AG09309 (cell line): ENCODE results near the gene C9orf78.

Experiments used
- DNase-seq: peaks from one replicate; pipeline ENCODE4 v3.0.0-alpha.2; 2010; ENCODE audit warnings: low read depth
- H3K4me3 ChIP-seq: 2 replicates; pipeline ENCODE4 v1.5.1; 2011; ENCODE audit warnings: mild to moderate bottlenecking, low read depth, low read length, moderate library complexity; ENCODE audit not compliant: control insufficient read depth
- CTCF ChIP-seq: IDR thresholded peaks from 2 replicates; pipeline ENCODE4 v1.5.1; 2011; ENCODE audit warnings: mild to moderate bottlenecking, low read depth, low read length, inconsistent platforms; ENCODE audit not compliant: insufficient read depth, control insufficient read depth; ENCODE audit errors: missing control alignments

Gene C9orf78

GRCh38 chr9:129867136-129868022 lies 32.3 kb upstream of the C9orf78 start:
- TF ChIP-seq CTCF = no peak
- DNase-seq = no peak
- no peak overlapping the region for H3K4me3 ChIP-seq

GRCh38 chr9:129866394-129867135 lies 31.5 kb upstream of the C9orf78 start:
- DNase-seq = no peak
- H3K4me3 ChIP-seq = no peak overlapping the region
- TF ChIP-seq CTCF = no peak

GRCh38 chr9:129865668-129866320 lies 30.7 kb upstream of the C9orf78 start:
- TF ChIP-seq CTCF = no peak
- no peak for DNase-seq
- H3K4me3 ChIP-seq = no peak overlapping the region

GRCh38 chr9:129864991-129865647 lies 30.0 kb upstream of the C9orf78 start:
- TF ChIP-seq CTCF = no peak
- DNase-seq = no peak
- no peak overlapping the region for H3K4me3 ChIP-seq

GRCh38 chr9:129863059-129863690 lies 28.1 kb upstream of the C9orf78 start:
- no peak for TF ChIP-seq CTCF
- no peak overlapping the region for H3K4me3 ChIP-seq
- DNase-seq = no peak

GRCh38 chr9:129861447-129861827 lies 26.4 kb upstream of the C9orf78 start:
- DNase-seq = no peak
- TF ChIP-seq CTCF = no peak
- H3K4me3 ChIP-seq = no peak overlapping the region
